GM19463 (cell line): Measurements from ENCODE around the gene IRX6.

ENCODE experiments used
- ATAC-seq: cut with Tn5 transposase; IDR thresholded peaks from one replicate; pipeline ENCODE4 v1.9.1; 2021; ENCODE audit warnings: mild to moderate bottlenecking, moderate library complexity; ENCODE audit not compliant: unreplicated experiment

Gene IRX6

GRCh38 chr16:55323637-55324271, at the start of gene IRX6:
IRX6 (plus strand) TSS chr16:55324203; CDS start chr16:55325092, 889 bp downstream.
- peak; percentile 34 for ATAC-seq

GRCh38 chr16:55274391-55274790, 49.6 kb upstream of the IRX6 start:
- no peak for ATAC-seq

GRCh38 chr16:55275167-55275566, 48.8 kb upstream of the IRX6 start:
- ATAC-seq: no peak

- ATAC-seq: no peak
Observed at GRCh38 chr16:55275869-55276268, 48.1 kb upstream of the IRX6 start.

GRCh38 chr16:55277536-55277935, 46.5 kb upstream of the IRX6 start:
- no peak for ATAC-seq

- no peak for ATAC-seq
Observed at GRCh38 chr16:55279598-55279997, 44.4 kb upstream of the IRX6 start.

- no peak for ATAC-seq
Observed at GRCh38 chr16:55280587-55280986, 43.4 kb upstream of the IRX6 start.

GRCh38 chr16:55282441-55282840, 41.6 kb upstream of the IRX6 start:
- no peak for ATAC-seq

GRCh38 chr16:55283812-55284717, 39.9 kb upstream of the IRX6 start:
- no peak for ATAC-seq

- ATAC-seq: no peak
Observed at GRCh38 chr16:55284718-55285099, 39.3 kb upstream of the IRX6 start.

- no peak for ATAC-seq
Observed at GRCh38 chr16:55285586-55285985, 38.4 kb upstream of the IRX6 start.

- no peak for ATAC-seq
Observed at GRCh38 chr16:55289353-55289752, 34.6 kb upstream of the IRX6 start.

GRCh38 chr16:55291847-55292246, 32.2 kb upstream of the IRX6 start:
- no peak for ATAC-seq

GRCh38 chr16:55292491-55292890, 31.5 kb upstream of the IRX6 start:
- no peak for ATAC-seq

- ATAC-seq: no peak
Observed at GRCh38 chr16:55294129-55294528, 29.9 kb upstream of the IRX6 start.

GRCh38 chr16:55294931-55295342, 29.1 kb upstream of the IRX6 start:
- ATAC-seq: peak; percentile 52

- no peak for ATAC-seq
Observed at GRCh38 chr16:55297062-55297909, 26.7 kb upstream of the IRX6 start.

- ATAC-seq: no peak
Observed at GRCh38 chr16:55297910-55298479, 26.0 kb upstream of the IRX6 start.

- ATAC-seq: no peak
Observed at GRCh38 chr16:55301385-55302008, 22.5 kb upstream of the IRX6 start.

- no peak for ATAC-seq
Observed at GRCh38 chr16:55302635-55303034, 21.4 kb upstream of the IRX6 start.

GRCh38 chr16:55308973-55309372, 15.0 kb upstream of the IRX6 start:
- no peak for ATAC-seq
